LNCAP (cell line): ENCODE measurements around the gene MBD2.

Source experiments
- CTCF ChIP-seq: fragments of 450-650 bp; IDR thresholded peaks from 2 replicates; pipeline ENCODE4 v1.5.1; 2017; ENCODE audit warnings: mild to moderate bottlenecking

MBD2 gene

GRCh38 chr18:54218299-54218698 lies 6.2 kb downstream of the MBD2 start:
- TF ChIP-seq CTCF: no peak

- TF ChIP-seq CTCF: no peak
These were observed 6.8 kb downstream of the MBD2 start for GRCh38 chr18:54217624-54218023.

- no peak for TF ChIP-seq CTCF
These were observed 9.4 kb downstream of the MBD2 start for GRCh38 chr18:54215069-54215468.

- no peak for TF ChIP-seq CTCF
These were observed 14.0 kb downstream of the MBD2 start for GRCh38 chr18:54210463-54210862.

GRCh38 chr18:54209471-54210180 lies 14.8 kb downstream of the MBD2 start:
- TF ChIP-seq CTCF: no peak

GRCh38 chr18:54206447-54206846 lies 18.0 kb downstream of the MBD2 start:
- no peak for TF ChIP-seq CTCF

- TF ChIP-seq CTCF: no peak
These were observed 18.5 kb downstream of the MBD2 start for GRCh38 chr18:54205959-54206358.

- no peak for TF ChIP-seq CTCF
These were observed 19.6 kb downstream of the MBD2 start for GRCh38 chr18:54204883-54205282.
